Measurements from ENCODE around the gene CAB39.

CAB39 gene

DNA sequence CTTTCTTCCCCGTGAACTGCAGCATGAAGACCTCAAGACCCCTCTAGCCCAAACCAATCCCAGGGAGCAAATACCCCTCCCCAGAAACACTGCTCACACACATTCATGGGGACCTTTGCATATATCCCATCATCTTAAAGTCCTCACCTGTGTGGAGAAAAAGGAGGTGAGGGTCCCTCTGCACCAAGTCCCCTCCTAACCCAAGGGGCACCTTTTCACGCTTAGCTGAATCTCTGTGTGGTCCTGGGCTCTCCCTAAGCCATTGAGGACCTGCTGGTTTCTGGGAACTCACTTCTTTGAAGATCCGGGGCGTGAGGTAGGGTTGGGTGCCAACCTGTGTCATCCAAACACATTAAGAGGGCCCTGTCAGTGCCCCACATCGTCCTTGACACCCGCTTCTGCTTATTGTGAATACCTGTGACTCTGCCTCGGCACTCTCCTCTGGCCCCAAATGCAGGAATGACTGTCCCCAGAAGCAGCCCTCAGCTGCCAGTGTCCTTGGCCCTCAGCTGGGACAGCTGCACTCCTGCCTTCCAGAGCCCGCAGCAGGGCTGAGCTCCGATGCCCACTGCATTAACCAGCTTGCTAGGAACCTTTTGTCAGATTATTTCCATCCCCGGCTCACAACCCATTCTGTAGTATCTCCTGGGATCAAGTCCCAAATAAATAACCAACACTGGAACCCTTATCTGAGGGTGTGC lies 110.8 kb downstream of the CAB39 start:
- DNase-seq, result no peak

DNA sequence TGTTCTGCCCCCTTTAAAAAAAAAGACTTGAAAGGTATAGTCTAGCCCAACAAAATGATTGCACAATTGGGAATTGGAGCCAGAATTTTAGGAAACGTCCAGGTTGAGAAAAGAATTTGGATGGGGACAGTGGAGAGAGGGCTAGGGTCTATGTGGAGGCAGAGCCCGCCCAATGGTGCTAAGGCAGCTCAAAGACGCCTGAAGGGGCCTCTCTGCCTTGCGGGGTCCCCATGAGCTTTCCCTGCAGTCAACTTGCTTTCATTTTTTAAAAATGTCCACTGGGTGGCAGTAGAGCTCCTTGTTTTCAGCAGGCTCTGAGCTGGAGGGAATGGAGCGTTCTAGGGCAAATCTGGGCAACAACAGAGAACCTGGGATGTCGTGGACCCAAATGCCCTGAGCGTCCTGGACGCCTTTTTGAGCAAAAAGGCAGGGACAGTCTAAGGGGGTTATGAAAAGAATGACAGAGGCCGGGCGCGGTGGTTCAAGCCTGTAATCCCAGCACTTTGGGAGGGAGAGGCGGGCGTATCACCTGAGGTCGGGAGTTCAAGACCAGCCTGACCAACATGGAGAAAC lies 111.8 kb downstream of the CAB39 start:
- DNase-seq, result peak; percentile 61

DNA sequence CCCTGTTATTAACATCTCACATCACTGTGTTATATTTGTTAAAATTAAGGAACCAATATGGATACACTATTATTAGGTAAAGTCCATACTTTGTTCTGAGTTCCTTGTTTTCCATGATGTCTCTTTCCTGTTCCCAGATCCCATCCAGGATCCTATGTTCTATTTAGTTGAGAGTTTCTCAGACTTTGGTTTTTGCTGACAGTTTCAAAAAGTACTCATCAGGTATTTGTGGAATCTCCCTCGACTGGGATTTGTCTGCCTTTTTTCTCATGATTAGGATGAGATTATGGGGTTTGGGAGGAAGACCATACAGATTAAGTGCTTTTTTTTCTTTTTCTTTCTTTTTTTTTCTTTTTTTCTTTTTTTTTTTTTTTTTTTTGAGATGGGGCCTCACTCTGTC lies 112.7 kb downstream of the CAB39 start:
- no peak for DNase-seq

DNA sequence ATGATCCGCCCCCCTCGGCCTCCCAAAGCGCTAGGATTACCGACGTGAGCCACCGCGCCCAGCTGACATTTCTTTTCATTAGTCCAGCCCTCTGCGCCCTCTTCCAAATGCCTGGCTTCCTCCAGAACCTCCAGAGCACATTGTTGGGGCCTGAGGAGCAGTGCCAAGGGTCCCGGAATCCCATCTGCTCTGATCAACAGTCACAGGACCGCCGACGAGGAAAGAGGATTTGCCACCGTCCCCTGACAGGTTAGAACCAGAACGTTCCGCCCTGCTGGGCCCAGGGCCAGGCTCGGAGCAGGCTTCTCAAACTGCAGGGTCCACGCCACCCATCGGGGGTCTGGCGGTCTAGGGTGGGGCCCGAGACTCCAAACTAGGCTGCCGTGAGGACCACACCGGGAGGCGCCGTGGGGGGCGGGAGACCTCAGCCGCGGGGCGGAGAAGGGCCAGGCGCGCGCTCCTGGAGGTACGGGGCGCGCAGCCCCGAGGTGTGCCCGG lies 115.2 kb downstream of the CAB39 start:
- DNase-seq, result no peak

DNA sequence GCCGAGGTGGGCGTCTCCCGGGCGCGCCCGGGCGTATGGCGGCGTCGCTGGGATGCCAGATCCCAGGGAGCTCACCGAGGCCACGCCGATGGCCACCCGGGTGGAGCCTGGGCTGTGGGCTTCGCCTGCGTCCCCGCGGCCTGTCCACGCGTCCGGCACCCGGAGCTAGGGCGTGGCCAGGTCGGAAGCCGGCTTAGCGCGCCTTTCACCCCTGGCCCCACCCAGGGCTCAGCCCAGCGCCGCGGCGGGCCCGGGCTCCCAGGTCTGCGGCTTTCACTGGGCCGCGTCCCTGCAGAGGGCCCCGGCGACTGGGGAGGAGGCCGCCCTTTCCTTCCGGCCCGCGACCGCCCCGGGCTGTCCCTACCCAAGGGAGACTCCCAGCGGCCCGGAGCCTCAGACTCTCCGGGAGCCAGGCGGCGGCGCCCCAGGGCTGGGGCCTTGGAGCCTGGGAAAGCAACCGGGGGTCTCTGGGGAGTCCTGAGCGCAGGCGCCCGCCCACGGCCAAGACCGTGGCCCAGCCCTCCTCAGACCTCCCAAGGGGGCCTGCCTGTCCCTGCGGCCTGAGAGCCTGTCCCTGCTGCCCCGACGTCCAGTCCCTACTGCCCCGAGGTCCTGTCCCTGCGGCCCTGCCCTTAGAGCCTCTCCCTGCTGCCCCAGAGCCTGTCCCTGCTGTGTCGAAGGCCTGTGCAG lies 115.8 kb downstream of the CAB39 start:
- DNase-seq, result peak; percentile 37

DNA sequence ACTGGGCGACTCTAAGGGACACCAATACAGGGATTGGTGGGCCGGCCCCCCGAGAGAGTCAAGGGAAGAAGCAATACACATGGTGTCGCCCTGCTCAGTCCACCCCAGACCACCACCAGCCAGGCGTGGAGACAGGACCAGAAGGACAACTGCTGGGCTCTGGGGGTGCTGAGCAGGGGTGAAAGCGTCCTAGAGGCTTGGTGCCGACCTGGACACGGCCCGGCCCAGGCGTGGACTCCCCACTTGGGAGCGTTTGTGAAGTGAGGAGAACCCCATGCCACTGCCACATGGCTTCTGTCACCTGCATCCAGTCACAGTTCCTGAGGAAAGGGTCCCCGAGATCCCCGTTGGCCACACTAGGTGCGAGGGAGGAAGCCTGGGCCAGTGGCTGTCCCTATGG lies 116.7 kb downstream of the CAB39 start:
- no peak for DNase-seq

- DNase-seq, result no peak
Measured at GRCh38 chr2:230829959-230830358, 117.3 kb downstream of the CAB39 start.

DNA sequence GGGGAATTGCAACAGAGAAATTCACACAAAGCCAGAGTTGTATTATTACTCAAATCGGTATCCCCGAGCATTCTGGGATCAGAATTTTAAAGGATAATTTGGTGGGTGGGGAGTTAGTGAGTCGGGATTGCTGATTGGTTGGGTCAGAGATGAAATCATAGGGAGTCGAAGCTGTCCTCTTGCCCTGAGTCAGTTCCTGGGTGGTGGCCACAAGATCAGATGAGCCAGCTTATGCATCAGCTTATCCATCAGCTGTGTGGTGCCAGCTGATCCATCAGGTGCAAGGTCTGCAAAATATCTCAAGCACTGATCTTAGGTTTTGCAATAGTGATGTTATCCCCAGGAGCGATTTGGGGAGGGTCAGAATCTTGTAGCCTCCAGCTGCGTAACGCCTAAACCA lies 117.8 kb downstream of the CAB39 start:
- peak; percentile 42 for DNase-seq

DNA sequence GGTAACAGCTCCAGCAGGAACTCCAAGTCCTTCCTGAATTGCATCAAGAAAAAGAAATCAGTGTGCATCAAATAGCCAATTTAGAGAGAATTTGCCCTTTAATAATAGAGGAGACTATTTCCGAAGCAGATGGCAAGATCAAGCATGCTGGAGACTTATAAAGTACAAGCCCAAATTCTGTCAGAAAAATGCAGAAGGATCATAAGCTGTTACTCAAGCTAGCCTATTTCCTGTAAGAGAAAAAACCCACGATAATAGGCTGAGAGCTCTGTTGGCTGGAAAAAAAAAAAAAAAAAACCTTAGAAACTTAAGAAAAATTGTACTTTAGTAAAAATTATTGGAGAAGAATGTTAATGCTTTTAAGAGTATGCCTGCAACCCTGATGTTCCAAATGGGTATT lies 127.7 kb downstream of the CAB39 start:
- DNase-seq, result no peak

DNA sequence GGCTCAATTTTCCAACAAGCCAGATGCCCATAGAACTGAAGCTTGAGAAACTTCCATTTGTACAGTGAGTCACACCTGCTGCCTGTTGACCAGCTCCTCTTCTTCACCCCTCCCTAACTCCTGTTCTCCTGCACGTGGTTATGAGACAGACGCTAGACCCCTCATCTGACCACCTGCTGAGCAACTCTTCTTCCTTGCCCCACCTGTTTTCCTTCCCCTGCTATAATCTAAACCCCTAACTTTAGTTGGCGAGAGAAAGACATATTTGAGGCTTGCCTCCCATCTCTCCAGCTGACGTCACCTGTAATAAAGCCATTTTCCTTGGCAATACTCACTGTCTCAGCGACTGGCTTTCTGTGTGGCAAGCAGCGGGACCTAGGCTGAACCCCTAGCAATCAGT lies 129.8 kb downstream of the CAB39 start:
- no peak for DNase-seq

DNA sequence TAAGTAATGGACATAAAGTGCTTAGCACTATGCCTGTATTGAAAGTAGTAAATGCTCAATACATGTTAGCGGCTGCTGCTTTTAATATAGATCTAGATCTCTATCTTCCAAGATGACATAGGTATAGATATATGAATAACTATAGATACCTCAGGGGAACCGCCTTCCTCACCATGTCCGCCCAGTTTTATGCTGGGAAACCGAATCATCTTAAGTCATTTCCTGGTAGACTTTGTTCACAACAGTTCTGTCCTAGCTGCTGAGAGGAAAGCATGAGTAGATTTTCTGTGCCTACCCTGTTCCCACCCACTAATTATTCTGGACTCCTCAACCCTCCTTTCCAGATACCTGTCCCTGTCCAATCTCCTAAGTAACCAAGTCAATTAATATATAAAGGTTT lies 130.5 kb downstream of the CAB39 start:
- DNase-seq, result no peak

- DNase-seq, result no peak
Measured at GRCh38 chr2:230846360-230846759, 133.7 kb downstream of the CAB39 start.

GRCh38 chr2:230847883-230848388 lies 135.3 kb downstream of the CAB39 start:
- DNase-seq, result peak; percentile 97

GRCh38 chr2:230849633-230850357 lies 137.2 kb downstream of the CAB39 start:
- peak; percentile 87 for DNase-seq

DNA sequence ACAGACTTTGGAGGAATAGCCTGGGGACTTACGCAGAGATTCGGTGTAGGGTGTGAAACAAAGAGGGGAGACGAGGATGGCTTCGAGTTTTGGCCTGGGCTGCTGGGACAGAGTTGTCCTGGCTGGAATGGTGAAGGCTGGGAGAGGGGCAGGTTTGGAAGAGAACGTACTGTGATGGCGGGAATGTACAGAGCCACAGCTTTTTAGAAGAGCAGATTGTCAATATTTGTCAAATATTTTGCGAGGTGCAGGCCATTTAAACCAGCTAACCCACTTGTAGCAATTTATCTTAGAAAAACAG lies 137.7 kb downstream of the CAB39 start:
- no peak for DNase-seq

DNA sequence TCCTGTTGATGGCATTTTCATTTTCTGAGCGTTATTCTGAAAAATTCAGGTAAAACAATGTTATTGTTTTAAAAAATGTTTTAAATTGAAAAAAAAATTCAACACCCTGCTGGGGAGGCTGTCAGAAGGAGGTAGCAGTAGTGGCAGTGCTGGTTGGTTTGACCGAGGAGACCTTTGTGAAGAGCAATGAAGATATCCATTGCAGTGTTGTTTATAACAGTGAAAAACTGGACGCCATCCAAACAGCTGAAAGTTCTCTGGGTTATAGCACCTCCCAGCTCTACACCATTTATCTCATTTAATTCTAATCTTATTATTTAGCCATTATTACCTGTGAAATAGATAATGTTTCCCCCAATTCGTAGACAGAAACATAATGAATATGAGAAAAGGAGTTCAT lies 139.5 kb downstream of the CAB39 start:
- no peak for DNase-seq

DNA sequence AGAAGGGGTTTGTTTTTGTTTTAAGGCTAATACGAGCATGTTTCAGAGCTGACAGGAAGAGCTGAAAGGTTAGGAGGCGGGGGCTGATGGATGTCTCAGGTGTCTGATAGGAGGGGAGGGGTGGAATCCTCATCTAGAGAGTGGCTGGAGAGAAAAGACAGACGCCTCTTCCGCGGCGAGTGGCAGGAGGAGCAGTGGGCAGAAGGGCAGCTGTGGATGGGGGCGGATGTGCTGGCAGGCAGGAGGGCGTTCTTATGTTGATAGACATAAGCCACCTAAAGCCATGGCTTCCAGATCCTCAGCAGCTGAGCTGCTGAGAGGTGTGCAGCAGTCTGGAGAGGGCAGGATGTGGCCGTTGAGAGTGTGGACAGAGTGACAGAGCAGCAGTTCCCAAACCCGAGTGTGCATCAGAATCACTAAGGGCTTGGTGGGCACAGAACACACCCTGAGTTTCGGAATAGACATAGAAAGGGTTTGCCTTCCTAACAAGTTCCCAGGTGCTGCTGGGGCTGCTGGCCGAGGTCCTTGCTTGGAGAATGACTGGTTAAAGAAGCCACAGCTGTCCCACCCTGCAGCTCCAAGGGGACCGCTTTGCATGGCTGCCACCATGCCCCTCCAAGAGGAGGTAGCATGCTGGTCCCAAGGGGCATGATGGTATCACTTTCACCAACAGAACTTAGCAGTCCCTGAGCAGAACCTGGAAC lies 149.1 kb downstream of the CAB39 start:
- DNase-seq, result no peak

DNA sequence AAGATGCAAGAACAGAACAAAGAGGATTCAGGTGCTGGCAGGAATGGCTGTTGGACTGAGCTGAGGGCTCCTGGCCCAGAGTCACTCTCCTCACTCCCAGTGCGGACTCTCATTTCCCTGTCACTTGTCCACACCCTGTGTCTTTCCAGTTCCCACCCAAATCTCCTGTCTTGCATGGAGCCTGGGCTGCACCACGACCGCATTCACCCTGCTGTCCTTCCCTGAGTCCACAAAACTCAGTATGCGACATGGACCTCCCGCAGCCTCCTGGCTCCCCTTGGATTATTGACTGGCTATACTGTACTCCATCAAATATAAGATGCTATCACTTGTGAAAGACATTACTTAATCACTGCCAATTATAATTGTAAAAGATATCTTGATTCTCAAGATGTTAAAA lies 149.7 kb downstream of the CAB39 start:
- no peak for DNase-seq

GRCh38 chr2:230863031-230863430 lies 150.4 kb downstream of the CAB39 start:
- DNase-seq, result no peak

GRCh38 chr2:230863442-230864121 lies 150.9 kb downstream of the CAB39 start:
- DNase-seq, result no peak

DNA sequence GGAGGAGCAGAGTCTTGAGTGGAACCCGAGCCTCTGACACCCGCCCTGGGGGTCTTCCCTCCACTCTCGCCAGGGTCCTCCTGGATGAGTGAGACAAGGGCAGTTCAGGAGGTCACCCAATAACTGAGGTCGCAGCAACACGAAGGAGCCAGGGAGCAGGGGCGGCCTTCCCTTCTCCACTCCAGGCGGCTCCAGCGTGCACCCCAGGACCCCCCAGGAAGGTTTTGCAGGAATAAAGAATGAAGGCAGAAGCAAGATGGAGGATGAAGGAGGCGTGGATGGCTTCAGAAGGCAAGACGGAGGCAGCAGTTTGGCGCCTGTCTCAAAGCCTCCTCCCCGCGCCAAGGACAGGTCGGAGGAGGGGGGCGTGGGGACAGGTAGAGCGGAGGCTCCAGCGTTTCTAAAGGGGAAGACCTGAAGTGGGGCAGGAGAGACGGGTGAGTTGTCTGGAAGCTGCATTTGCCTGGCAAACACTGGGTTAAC lies 151.5 kb downstream of the CAB39 start:
- DNase-seq, result no peak

All from activated CD4-positive, alpha-beta T cell treated with anti-CD3 and anti-CD28 coated beads for 48 hours (primary cell).